HG03378 (cell line): ENCODE measurements around the gene PRKAR2A.
"Not testable (repeated sequence)": the region's sequence is repeated elsewhere in the genome, so short reads cannot be mapped to it uniquely, and the experiment has no call there.

Experiments used
- ATAC-seq: cut with Tn5 transposase; IDR thresholded peaks from one replicate; pipeline ENCODE4 v1.9.1; 2021; ENCODE audit warnings: mild to moderate bottlenecking, moderate library complexity; ENCODE audit not compliant: unreplicated experiment

PRKAR2A gene

GRCh38 chr3:48837163-48837562 is 10.5 kb downstream of the PRKAR2A start:
- ATAC-seq: no peak

GRCh38 chr3:48835650-48836366 is 11.9 kb downstream of the PRKAR2A start:
- ATAC-seq: no peak

DNA sequence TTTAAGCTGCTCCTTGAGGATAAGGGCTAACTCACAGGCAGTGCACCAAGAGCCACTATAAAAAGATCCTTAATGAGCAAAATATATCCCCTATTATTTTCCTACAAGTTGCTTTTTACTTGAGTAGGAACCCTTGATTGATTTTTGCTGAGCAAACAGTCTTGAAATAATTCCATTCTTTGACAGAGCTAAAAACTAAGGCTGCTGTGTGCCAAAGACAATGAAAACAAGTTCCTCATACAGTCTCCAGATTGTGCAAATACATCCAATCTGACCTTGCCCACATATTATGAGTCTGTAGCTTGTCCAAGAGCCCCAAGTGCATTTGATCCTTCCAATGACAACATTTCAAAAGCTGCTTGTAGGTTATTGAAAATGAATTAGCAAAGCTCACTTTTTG is 15.0 kb downstream of the PRKAR2A start:
- no peak for ATAC-seq

GRCh38 chr3:48830715-48831114 is 17.0 kb downstream of the PRKAR2A start:
- ATAC-seq: no peak

GRCh38 chr3:48829525-48829924 is 18.1 kb downstream of the PRKAR2A start:
- ATAC-seq: not testable (repeated sequence)

DNA sequence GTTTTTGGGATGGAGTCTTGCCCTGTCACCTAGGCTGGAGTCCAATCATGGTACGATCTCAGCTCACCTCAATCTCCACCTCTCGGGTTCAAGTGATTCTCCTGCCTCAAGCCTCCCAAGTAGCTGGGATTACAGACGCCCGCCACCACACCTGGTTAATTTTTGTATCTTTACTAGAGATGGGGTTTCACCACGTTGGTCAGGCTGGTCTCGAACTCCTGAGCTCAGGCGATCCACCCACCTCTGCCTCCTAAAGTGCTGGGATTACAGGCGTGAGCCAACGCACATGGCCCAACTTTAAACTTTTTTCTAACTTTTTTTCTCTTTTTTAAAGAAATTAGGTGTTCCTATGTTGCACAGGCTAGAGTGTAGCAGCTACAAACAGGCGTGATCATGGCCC is 19.8 kb downstream of the PRKAR2A start:
- ATAC-seq: not testable (repeated sequence)

- no peak for ATAC-seq
These were observed 21.2 kb downstream of the PRKAR2A start for GRCh38 chr3:48826451-48826850.

- ATAC-seq: no peak
These were observed 26.9 kb downstream of the PRKAR2A start for GRCh38 chr3:48820612-48821324.

DNA sequence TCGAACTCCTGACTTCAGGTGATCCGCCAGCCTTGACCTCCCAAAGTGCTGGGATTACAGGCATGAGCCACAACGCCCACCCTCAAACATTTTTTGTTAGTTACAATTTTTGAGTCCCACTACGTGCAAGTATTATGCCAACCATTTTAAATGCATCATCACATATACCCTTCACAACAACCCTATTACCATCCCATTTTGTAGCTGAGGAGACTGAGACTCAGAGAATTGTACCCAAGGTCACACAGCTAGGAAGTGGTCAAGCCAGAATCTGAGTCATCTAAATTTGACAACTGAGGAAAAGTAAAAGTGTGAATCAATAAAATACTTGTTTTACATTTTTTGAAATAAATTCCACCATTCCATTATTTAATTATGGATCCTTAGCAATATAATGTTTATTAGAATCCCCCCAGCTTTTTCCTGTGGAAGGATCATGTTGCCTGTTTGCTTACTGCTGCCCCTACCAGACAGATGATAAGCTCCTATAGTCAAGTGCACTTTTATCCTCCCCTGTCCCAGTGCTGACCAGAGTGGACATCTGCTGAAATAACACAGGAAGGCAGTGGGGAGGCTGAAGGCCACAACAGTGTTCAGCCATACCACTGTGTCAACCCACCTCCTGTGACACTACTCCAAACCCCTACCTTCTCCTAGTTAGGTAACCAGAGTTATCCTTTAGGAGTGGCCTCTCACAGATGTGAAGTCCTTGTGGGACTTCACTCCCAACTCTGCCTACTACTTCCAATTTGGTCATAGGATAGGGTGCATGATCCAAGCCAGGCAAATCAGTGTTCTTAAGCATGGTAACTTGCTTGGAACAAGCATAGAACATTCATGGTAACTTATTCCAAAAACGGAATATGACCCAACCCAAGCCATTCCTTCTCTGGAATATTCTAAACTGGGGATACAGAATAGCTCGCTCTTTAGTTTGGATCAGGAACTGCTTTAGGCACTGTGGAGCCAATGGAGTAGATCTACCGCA is 28.1 kb downstream of the PRKAR2A start:
- ATAC-seq: no peak

GRCh38 chr3:48811524-48811923 is 36.1 kb downstream of the PRKAR2A start:
- no peak for ATAC-seq

DNA sequence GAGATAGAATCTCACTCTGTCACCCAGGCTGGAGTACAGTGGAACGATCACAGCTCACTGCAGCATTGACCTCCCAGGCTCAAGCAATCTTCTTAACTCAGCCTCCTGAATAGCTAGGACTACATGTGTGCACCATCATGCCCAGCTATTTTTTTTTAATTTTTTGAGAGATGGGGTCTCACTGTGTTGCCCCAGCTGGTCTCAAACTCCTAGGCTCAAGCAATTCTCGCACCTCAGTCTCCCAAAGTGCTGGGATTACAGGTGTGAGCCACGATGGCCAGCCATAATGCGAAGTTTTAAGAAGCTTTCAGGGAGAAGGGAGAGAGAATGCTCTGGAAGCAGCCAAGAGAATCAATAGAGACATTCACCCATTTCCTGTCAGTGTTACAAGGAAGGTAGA is 42.7 kb downstream of the PRKAR2A start:
- no peak for ATAC-seq

- not testable (repeated sequence) for ATAC-seq
These were observed 46.8 kb downstream of the PRKAR2A start for GRCh38 chr3:48800831-48801230.

DNA sequence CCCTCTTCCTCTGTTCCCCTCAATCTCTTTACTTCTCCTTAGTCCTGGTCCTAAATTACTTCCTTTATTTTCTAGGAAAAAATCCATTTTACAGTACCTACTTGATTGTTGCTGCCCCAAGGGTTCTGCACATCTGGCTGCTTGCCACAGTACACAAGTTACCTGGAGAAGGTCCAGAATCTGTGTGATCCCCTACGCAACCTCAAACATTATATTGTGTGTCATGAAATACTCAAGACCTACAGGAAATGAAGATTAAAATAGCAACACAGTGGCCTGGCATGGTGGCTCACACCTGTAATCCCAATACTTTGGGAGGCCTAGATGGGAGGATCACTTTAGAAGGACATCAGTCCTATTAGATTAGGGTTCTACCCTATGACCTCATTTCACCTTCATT is 48.7 kb downstream of the PRKAR2A start:
- ATAC-seq: no peak

DNA sequence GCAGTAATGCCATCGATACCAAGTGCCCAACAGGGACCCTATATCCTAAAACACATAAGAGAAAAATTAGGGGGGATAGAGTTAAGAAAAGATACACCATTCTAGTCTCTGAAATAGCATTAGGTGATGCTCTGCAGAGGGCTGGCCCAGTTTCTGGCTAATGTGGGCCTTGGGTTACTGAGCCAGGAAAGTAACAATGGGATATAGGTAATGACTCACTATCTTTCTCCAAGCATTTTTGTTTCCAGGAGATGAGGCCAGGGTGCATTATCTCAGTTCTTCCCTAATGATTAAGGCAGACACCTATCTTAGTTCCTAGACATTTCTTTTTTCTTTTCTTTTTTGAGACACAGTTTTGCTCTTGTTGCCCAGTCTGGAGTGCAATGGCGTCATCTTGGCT is 50.0 kb downstream of the PRKAR2A start:
- no peak for ATAC-seq

DNA sequence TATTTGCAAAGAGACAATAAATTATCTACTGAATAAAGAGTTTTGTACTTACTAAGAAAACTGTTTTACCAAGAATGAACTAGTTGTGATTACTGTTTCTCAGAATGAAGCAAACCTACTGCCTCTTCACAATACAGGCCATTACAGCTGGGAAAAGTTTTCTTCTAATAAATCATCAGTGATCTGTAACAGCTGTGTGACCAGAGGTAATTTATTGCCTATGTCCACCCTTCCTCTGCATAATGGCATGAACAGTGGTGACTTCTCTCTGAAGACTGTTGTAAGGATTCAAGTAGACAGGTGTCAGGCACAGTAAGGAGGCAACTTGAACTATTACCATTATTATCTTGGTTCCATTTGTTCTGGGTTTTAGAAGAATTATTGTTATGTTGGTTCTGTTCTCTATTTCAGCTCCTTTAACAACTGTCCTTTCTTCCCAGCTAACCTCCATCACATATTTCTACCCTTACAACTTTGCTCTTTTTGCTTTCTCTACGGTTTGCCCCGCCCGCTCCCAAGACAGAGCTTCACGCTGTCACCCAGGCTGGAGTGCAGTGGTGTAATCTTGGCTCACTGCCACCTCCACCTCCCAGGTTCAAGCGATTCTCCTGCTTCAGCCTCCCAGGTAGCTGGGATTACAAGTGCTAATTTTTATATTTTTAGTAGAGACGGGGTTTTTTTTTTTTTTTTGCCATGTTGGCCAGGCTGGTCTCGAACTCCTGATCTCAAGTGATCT is 51.5 kb downstream of the PRKAR2A start:
- ATAC-seq: no peak

GRCh38 chr3:48793484-48793883 is 54.2 kb downstream of the PRKAR2A start:
- ATAC-seq: not testable (repeated sequence)

DNA sequence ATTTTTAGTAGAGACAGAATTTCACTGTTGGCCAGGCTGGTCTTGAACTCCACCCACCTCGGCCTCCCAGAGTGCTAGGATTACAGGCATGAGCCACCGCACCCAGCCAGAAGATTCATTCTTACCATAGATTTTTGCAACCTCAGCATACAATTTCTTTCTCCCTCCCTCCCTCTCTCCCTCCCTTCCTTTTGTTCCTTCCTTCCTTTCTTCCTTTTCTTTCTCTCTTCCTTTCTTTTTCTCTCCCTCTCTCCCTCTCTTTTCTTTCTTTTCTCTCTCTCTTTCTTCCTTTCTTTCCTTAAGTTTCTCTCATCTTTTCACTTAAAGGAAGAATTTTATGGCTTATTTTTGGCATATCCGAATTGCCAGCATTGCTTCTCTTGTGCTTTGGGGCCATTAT is 58.0 kb downstream of the PRKAR2A start:
- ATAC-seq: no peak

- ATAC-seq: no peak
These were observed 59.0 kb downstream of the PRKAR2A start for GRCh38 chr3:48788544-48789162.

GRCh38 chr3:48784426-48785120 is 63.1 kb downstream of the PRKAR2A start:
- no peak for ATAC-seq

- no peak for ATAC-seq
These were observed 64.4 kb downstream of the PRKAR2A start for GRCh38 chr3:48783304-48783703.
